H4 (cell line): ENCODE measurements around the gene CPNE5. TPM values are rescaled to one million over a fixed set of nuclear protein-coding genes. Genes with fewer than 3 reads are reported as not detected.
"Not testable (repeated sequence)": the region's sequence is repeated elsewhere in the genome, so short reads cannot be mapped to it uniquely, and the experiment has no call there.

Source experiments
- DNase-seq: peaks from one replicate; pipeline ENCODE4 v3.0.0-alpha.2; 2015; ENCODE audit warnings: low spot score
- total RNA-seq: library from RNA; depleted of rRNA; stranded (reverse); fragments of >200 nt; shearing (Covaris generic); gene quantifications from 2 replicates; pipeline ENCODE4 v1.2.3, GENCODE V29; 2014

The CPNE5 gene
- total RNA-seq, 1 experiment from 2014 or later: not detected

GRCh38 chr6:36815962-36816735 is 23.1 kb downstream of the CPNE5 start:
- no peak for DNase-seq

- no peak for DNase-seq
Observed at GRCh38 chr6:36814249-36814648, 25.0 kb downstream of the CPNE5 start.

GRCh38 chr6:36813526-36813925 is 25.7 kb downstream of the CPNE5 start:
- DNase-seq: no peak

GRCh38 chr6:36813047-36813446 is 26.2 kb downstream of the CPNE5 start:
- not testable (repeated sequence) for DNase-seq

GRCh38 chr6:36809941-36810803 is 29.1 kb downstream of the CPNE5 start:
- no peak for DNase-seq

- DNase-seq: no peak
Observed at GRCh38 chr6:36809156-36809555, 30.1 kb downstream of the CPNE5 start.

- DNase-seq: no peak
Observed at GRCh38 chr6:36808634-36809033, 30.6 kb downstream of the CPNE5 start.

GRCh38 chr6:36807750-36808149 is 31.5 kb downstream of the CPNE5 start:
- no peak for DNase-seq

- no peak for DNase-seq
Observed at GRCh38 chr6:36807143-36807542, 32.1 kb downstream of the CPNE5 start.

- no peak for DNase-seq
Observed at GRCh38 chr6:36805917-36806316, 33.3 kb downstream of the CPNE5 start.

GRCh38 chr6:36805096-36805797 is 34.0 kb downstream of the CPNE5 start:
- no peak for DNase-seq

GRCh38 chr6:36804563-36804962 is 34.7 kb downstream of the CPNE5 start:
- DNase-seq: no peak

GRCh38 chr6:36803908-36804307 is 35.3 kb downstream of the CPNE5 start:
- DNase-seq: no peak

- DNase-seq: no peak
Observed at GRCh38 chr6:36803482-36803881, 35.8 kb downstream of the CPNE5 start.

- no peak for DNase-seq
Observed at GRCh38 chr6:36800223-36801076, 38.8 kb downstream of the CPNE5 start.

- DNase-seq: no peak
Observed at GRCh38 chr6:36798852-36799251, 40.4 kb downstream of the CPNE5 start.

- no peak for DNase-seq
Observed at GRCh38 chr6:36797653-36798052, 41.6 kb downstream of the CPNE5 start.

- DNase-seq: no peak
Observed at GRCh38 chr6:36797055-36797454, 42.2 kb downstream of the CPNE5 start.

- DNase-seq: no peak
Observed at GRCh38 chr6:36794713-36795065, 44.6 kb downstream of the CPNE5 start.

- no peak for DNase-seq
Observed at GRCh38 chr6:36793913-36794712, 45.1 kb downstream of the CPNE5 start.
